GM12878 (cell line): Measurements from ENCODE around the gene DCC. TPM values are rescaled to one million over a fixed set of nuclear protein-coding genes. Genes with fewer than 3 reads are reported as not detected.

ENCODE experiments used
- ATAC-seq: fragments of 200-7000 bp; cut with Tn5 transposase; 3 replicates; pipeline ENCODE4 v1.9.1; 2020; ENCODE audit warnings: mild to moderate bottlenecking, moderate library complexity
- BruUV-seq: library from RNA; stranded (reverse); fragments of 400-500 nt; replicated peaks from 2 replicates; lab custom pipeline; 2021; lab: Mats Ljungman, UMichigan
- CTCF ChIA-PET: fragments of 300-600 bp; sonication (Branson Sonifier 250); formaldehyde crosslinking; extraction: SDS; loops from one replicate; lab custom pipeline; 2021; ENCODE audit warnings: inconsistent platforms; lab: Yijun Ruan, JAX
- POLR2A ChIA-PET: fragments of 350-600 bp; formaldehyde crosslinking; extraction: SDS; loops from one replicate; lab custom pipeline; 2021; ENCODE audit warnings: inconsistent platforms; lab: Charles Lee
- RAD21 ChIA-PET: fragments of 300-600 bp; sonication (Branson Sonifier 250); formaldehyde crosslinking; loops from one replicate; lab custom pipeline; 2023; ENCODE audit warnings: antibody characterized with exemption; ENCODE audit not compliant: unreplicated experiment; lab: Charles Lee
- SMC1A ChIA-PET: fragments of 300-600 bp; sonication (Branson Sonifier 250); formaldehyde crosslinking; loops from one replicate; lab custom pipeline; 2023; ENCODE audit not compliant: unreplicated experiment, uncharacterized antibody; lab: Charles Lee
- DNase-seq: peaks from one replicate; pipeline ENCODE4 v3.0.0-alpha.2; 2011; ENCODE audit warnings: low read depth, low spot score
- FAIRE-seq: peaks from 3 replicates; lab custom pipeline; 2011; peaks lifted over from hg19 to GRCh38; lab: Jason Lieb, UNC
- H2AFZ ChIP-seq: 2 replicates; pipeline ENCODE4 v1.6.0; 2011; ENCODE audit warnings: low read depth, low read length, control low read depth; ENCODE audit not compliant: control insufficient read depth
- H3K27ac ChIP-seq: 2 replicates; pipeline ENCODE4 v1.5.1; 2011; ENCODE audit warnings: control low read depth; ENCODE audit not compliant: control insufficient read depth, insufficient read depth
- H3K27me3 ChIP-seq, 2 experiments: replicated peaks in 1 of 2; 2 replicates each; pipeline versions ENCODE4 v1.6.0 to v1.6.1; 2011; ENCODE audit warnings: low read length in 1 of 2; ENCODE audit not compliant: control insufficient read depth in 2 of 2, insufficient read depth in 2 of 2
- H3K36me3 ChIP-seq, 2 experiments: 2 replicates each; pipeline ENCODE4 v1.5.1; 2011; ENCODE audit warnings: low read length in 1 of 2; ENCODE audit not compliant: control insufficient read depth in 2 of 2, insufficient read depth in 2 of 2
- H3K4me1 ChIP-seq: 2 replicates; pipeline ENCODE4 v1.6.1; 2011; ENCODE audit warnings: mild to moderate bottlenecking, low read length, moderate library complexity, mixed read lengths; ENCODE audit not compliant: control insufficient read depth, insufficient read depth
- H3K4me2 ChIP-seq: 2 replicates; pipeline ENCODE4 v1.6.0; 2011; ENCODE audit warnings: control low read depth; ENCODE audit not compliant: control insufficient read depth, insufficient read depth
- H3K4me3 ChIP-seq: fragments of 200-600 bp; sonication (generic); 2 replicates; pipeline ENCODE4 v1.5.1; 2016
- H3K79me2 ChIP-seq: 2 replicates; pipeline ENCODE4 v1.6.0; 2011; ENCODE audit warnings: low read length; ENCODE audit not compliant: control insufficient read depth, insufficient read depth
- H3K9ac ChIP-seq: 2 replicates; pipeline ENCODE4 v1.8.0; 2011; ENCODE audit warnings: low read length, control low read depth, mixed read lengths; ENCODE audit not compliant: control insufficient read depth, insufficient read depth
- H3K9me3 ChIP-seq: replicated peaks from 3 replicates; pipeline ENCODE4 v1.5.1; 2011; ENCODE audit warnings: mild to moderate bottlenecking, low read length; ENCODE audit not compliant: control insufficient read depth, insufficient read depth
- H4K20me1 ChIP-seq: 2 replicates; pipeline ENCODE4 v1.6.0; 2011; ENCODE audit not compliant: control insufficient read depth, insufficient read depth
- BCL11A ChIP-seq: IDR thresholded peaks from 2 replicates; pipeline ENCODE4 v1.6.1; 2011; ENCODE audit warnings: low read depth, low read length
- HDGF ChIP-seq: fragments of 450-650 bp; IDR thresholded peaks from 2 replicates; pipeline ENCODE4 v1.6.1; 2016; ENCODE audit warnings: antibody characterized with exemption
- LARP7 ChIP-seq: fragments of 450-650 bp; IDR thresholded peaks from 2 replicates; pipeline ENCODE4 v1.6.1; 2017; ENCODE audit warnings: mild to moderate bottlenecking
- MEF2B ChIP-seq: fragments of 450-650 bp; IDR thresholded peaks from 2 replicates; pipeline ENCODE4 v1.6.1; 2018; ENCODE audit warnings: mild to moderate bottlenecking, moderate library complexity; ENCODE audit not compliant: partially characterized antibody, poor library complexity, severe bottlenecking
- MXI1 ChIP-seq: fragments of 150-350 bp; IDR thresholded peaks from 2 replicates; pipeline ENCODE4 v1.6.1; 2011; ENCODE audit warnings: low read depth, mild to moderate bottlenecking, inconsistent platforms, low read length, improper control_type of control experiment
- RAD21 ChIP-seq: IDR thresholded peaks from 2 replicates; pipeline ENCODE4 v1.6.1; 2011; ENCODE audit warnings: mild to moderate bottlenecking, low read depth, low read length, moderate library complexity; ENCODE audit not compliant: insufficient read depth
- RUNX3 ChIP-seq: IDR thresholded peaks from 2 replicates; pipeline ENCODE4 v1.6.1; 2012; ENCODE audit warnings: low read length, inconsistent platforms
- SREBF1 ChIP-seq: IDR thresholded peaks from 2 replicates; pipeline ENCODE4 v1.6.1; 2012; ENCODE audit warnings: mild to moderate bottlenecking, low read length
- TCF7 ChIP-seq: IDR thresholded peaks from 2 replicates; pipeline ENCODE4 v1.6.1; 2014; ENCODE audit warnings: antibody characterized with exemption, borderline replicate concordance
- ZNF217 ChIP-seq: fragments of 450-650 bp; IDR thresholded peaks from 2 replicates; pipeline ENCODE4 v1.6.1; 2017; ENCODE audit warnings: antibody characterized with exemption, mild to moderate bottlenecking
- ZZZ3 ChIP-seq: IDR thresholded peaks from 2 replicates; pipeline ENCODE4 v1.6.1; 2011; ENCODE audit warnings: low read depth; ENCODE audit not compliant: control insufficient read depth, insufficient read length
- WGBS: methylation state at CpG from one replicate; pipeline ENCODE4 v1.1.6; 2016; ENCODE audit warnings: low lambda C conversion rate; ENCODE audit not compliant: insufficient replicate concordance, insufficient coverage; ENCODE audit errors: missing lambda C conversion rate; 5-methylcytosine and 5-hydroxymethylcytosine counted together
- in situ Hi-C: fragments of 300-500 bp; cut with MboI; formaldehyde crosslinking; loops from 9 replicates; pipeline ENCODE4 v1.14.3; 2018; ENCODE audit warnings: mixed read lengths
- intact Hi-C: fragments of 100-400 bp; cut with micrococcal nuclease; formaldehyde crosslinking; loops from one replicate; pipeline ENCODE4 v1.14.2; 2022; ENCODE audit not compliant: unreplicated experiment
- polyA plus RNA-seq, 11 experiments: library from polyadenylated mRNA; depleted of rRNA in 4 of 11; unstranded in 6 of 11; stranded (reverse) in 5 of 11; fragments of >200 nt; fragmentation: Nextera tagmentation in 4 of 11; fragmentation: Illumina TruSeq in 1 of 11; extraction: Ambion mirVana in 4 of 11; extraction: Trizol in 1 of 11; gene quantifications; 1 replicate in 1 of 11; 2 replicates in 10 of 11; pipeline versions ENCODE4 v1.2.1 to v1.2.3, GENCODE V29; 2011 to 2016; ENCODE audit warnings: inconsistent platforms in 2 of 11, missing spikeins in 2 of 11, low read depth in 1 of 11
- total RNA-seq, 4 experiments: library from RNA; depleted of rRNA in 3 of 4; stranded (reverse); fragments of >200 nt in 3 of 4; fragmentation: Illumina TruSeq in 1 of 4; extraction: Trizol in 1 of 4; gene quantifications; 2 replicates each; pipeline versions ENCODE4 v1.2.1 to v1.2.3, GENCODE V29; 2013 to 2021
- TF ChIP-seq, protein P1 (sequence below): fragments of 450-650 bp; conservative IDR thresholded peaks from 2 replicates; pipeline ENCODE4 v1.6.1; 2017; ENCODE audit warnings: mild to moderate bottlenecking, moderate library complexity

The DCC gene
- total and polyA plus RNA-seq, 10 of the 15 experiments (the other 5 are each of a cell fraction or from before 2014, with no cell fraction given), result 0.01 TPM; not detected in 9

GRCh38 chr18:52750995-52751394, 411.0 kb downstream of the DCC start:
- Histone ChIP-seq H3K27me3 (no peaks in the 10 kb centered on the region), H2AFZ (no peak overlapping the region), H3K4me3 (no peak overlapping the region), H3K9ac (no peak overlapping the region), H3K27ac (no peak overlapping the region), H3K4me1 (no peaks in the 10 kb centered on the region), H3K79me2 (no peaks in the 10 kb centered on the region), H4K20me1 (no peaks in the 10 kb centered on the region), H3K9me3 (no peaks in the 10 kb centered on the region; the same call in 2 of the 3 replicates), H3K4me2 (no peak overlapping the region), H3K36me3 (no peaks in the 10 kb centered on the region)
- ATAC-seq (peak; percentile 50; the same call in 2 of the 3 replicates), DNase-seq (no peak), FAIRE-seq (no peak)
- intact Hi-C loops, result no loop called here
- CTCF ChIA-PET, result no interaction called here
- in situ Hi-C loops, result no loop called here
- POLR2A ChIA-PET, result no interaction called here
- RAD21 ChIA-PET, result no interaction called here
- no TSS peak for BruUV-seq
- SMC1A ChIA-PET, result no interaction called here
- WGBS, result 0% methylated on average over 2 of the region's 2 CpGs
- TF ChIP-seq MEF2B (no peak), ZNF217 (no peak), MXI1 (no peak), RAD21 (no peak), TCF7 (no peak), LARP7 (no peak), ZZZ3 (no peak), RUNX3 (no peak), SREBF1 (no peak), HDGF (no peak), BCL11A (no peak)
- TF ChIP-seq, protein P1, sequence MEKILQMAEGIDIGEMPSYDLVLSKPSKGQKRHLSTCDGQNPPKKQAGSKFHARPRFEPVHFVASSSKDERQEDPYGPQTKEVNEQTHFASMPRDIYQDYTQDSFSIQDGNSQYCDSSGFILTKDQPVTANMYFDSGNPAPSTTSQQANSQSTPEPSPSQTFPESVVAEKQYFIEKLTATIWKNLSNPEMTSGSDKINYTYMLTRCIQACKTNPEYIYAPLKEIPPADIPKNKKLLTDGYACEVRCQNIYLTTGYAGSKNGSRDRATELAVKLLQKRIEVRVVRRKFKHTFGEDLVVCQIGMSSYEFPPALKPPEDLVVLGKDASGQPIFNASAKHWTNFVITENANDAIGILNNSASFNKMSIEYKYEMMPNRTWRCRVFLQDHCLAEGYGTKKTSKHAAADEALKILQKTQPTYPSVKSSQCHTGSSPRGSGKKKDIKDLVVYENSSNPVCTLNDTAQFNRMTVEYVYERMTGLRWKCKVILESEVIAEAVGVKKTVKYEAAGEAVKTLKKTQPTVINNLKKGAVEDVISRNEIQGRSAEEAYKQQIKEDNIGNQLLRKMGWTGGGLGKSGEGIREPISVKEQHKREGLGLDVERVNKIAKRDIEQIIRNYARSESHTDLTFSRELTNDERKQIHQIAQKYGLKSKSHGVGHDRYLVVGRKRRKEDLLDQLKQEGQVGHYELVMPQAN, result no peak
